PC-9 (cell line): ENCODE results near the gene VEGFB.

Experiments
- EZH2 ChIP-seq: fragments of 200-600 bp; sonication (generic); IDR thresholded peaks from 2 replicates; pipeline ENCODE4 v1.8.0; 2017; ENCODE audit warnings: antibody characterized with exemption, low read depth
- TF ChIP-seq, protein P1 (sequence below): fragments of 200-600 bp; sonication (generic); conservative IDR thresholded peaks from 2 replicates; pipeline ENCODE4 v1.6.1; 2017; ENCODE audit warnings: mixed run types, antibody characterized with exemption, mild to moderate bottlenecking, moderate library complexity

DNA sequence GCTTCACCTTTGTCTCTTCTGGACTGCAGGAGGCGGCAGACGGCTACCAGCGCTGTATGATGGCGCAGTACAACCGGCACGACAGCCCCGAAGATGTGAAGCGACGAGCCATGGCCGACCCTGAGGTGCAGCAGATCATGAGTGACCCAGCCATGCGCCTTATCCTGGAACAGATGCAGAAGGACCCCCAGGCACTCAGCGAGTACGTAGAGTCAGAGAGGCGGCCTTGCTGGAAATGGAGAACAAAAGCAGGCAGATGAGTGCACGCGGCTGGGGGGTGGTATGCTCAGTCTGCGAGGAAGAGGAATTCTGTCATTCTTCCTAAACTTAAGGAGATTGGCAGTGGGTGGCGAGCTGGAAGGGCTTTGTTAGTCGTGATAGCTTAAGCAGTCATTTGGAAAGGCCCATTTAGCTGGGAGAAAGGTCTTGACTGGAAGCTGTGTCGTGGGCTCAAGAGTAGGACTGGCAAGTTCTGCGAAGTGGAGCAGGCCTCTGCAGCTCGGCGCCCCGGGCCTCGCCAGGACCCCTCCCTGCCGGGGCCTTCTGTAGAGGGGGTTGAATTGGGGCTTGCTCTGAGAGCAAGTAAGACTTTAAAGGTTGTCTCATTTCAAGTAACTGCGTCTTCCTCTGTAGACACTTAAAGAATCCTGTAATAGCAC lies 30.8 kb upstream of the VEGFB start:
- TF ChIP-seq, protein P1, sequence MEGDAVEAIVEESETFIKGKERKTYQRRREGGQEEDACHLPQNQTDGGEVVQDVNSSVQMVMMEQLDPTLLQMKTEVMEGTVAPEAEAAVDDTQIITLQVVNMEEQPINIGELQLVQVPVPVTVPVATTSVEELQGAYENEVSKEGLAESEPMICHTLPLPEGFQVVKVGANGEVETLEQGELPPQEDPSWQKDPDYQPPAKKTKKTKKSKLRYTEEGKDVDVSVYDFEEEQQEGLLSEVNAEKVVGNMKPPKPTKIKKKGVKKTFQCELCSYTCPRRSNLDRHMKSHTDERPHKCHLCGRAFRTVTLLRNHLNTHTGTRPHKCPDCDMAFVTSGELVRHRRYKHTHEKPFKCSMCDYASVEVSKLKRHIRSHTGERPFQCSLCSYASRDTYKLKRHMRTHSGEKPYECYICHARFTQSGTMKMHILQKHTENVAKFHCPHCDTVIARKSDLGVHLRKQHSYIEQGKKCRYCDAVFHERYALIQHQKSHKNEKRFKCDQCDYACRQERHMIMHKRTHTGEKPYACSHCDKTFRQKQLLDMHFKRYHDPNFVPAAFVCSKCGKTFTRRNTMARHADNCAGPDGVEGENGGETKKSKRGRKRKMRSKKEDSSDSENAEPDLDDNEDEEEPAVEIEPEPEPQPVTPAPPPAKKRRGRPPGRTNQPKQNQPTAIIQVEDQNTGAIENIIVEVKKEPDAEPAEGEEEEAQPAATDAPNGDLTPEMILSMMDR: no peak
- no peak for TF ChIP-seq EZH2
